GM12878 (cell line): Measurements from ENCODE around the gene PPP3CA. TPM values are rescaled to one million over a fixed set of nuclear protein-coding genes. Genes with fewer than 3 reads are reported as not detected.

Source experiments
- ATAC-seq: fragments of 200-7000 bp; cut with Tn5 transposase; 3 replicates; pipeline ENCODE4 v1.9.1; 2020; ENCODE audit warnings: mild to moderate bottlenecking, moderate library complexity
- BruUV-seq: library from RNA; stranded (reverse); fragments of 400-500 nt; replicated peaks from 2 replicates; lab custom pipeline; 2021; lab: Mats Ljungman, UMichigan
- CTCF ChIA-PET: fragments of 300-600 bp; sonication (Branson Sonifier 250); formaldehyde crosslinking; extraction: SDS; loops from one replicate; lab custom pipeline; 2021; ENCODE audit warnings: inconsistent platforms; lab: Yijun Ruan, JAX
- POLR2A ChIA-PET: fragments of 350-600 bp; formaldehyde crosslinking; extraction: SDS; loops from one replicate; lab custom pipeline; 2021; ENCODE audit warnings: inconsistent platforms; lab: Charles Lee
- RAD21 ChIA-PET: fragments of 300-600 bp; sonication (Branson Sonifier 250); formaldehyde crosslinking; loops from one replicate; lab custom pipeline; 2023; ENCODE audit warnings: antibody characterized with exemption; ENCODE audit not compliant: unreplicated experiment; lab: Charles Lee
- SMC1A ChIA-PET: fragments of 300-600 bp; sonication (Branson Sonifier 250); formaldehyde crosslinking; loops from one replicate; lab custom pipeline; 2023; ENCODE audit not compliant: unreplicated experiment, uncharacterized antibody; lab: Charles Lee
- DNase-seq: peaks from one replicate; pipeline ENCODE4 v3.0.0-alpha.2; 2011; ENCODE audit warnings: low read depth, low spot score
- FAIRE-seq: peaks from 3 replicates; lab custom pipeline; 2011; peaks lifted over from hg19 to GRCh38; lab: Jason Lieb, UNC
- H2AFZ ChIP-seq: 2 replicates; pipeline ENCODE4 v1.6.0; 2011; ENCODE audit warnings: low read depth, low read length, control low read depth; ENCODE audit not compliant: control insufficient read depth
- H3K27ac ChIP-seq: 2 replicates; pipeline ENCODE4 v1.5.1; 2011; ENCODE audit warnings: control low read depth; ENCODE audit not compliant: control insufficient read depth, insufficient read depth
- H3K27me3 ChIP-seq, 2 experiments: replicated peaks in 1 of 2; 2 replicates each; pipeline versions ENCODE4 v1.6.0 to v1.6.1; 2011; ENCODE audit warnings: low read length in 1 of 2; ENCODE audit not compliant: control insufficient read depth in 2 of 2, insufficient read depth in 2 of 2
- H3K36me3 ChIP-seq, 2 experiments: 2 replicates each; pipeline ENCODE4 v1.5.1; 2011; ENCODE audit warnings: low read length in 1 of 2; ENCODE audit not compliant: control insufficient read depth in 2 of 2, insufficient read depth in 2 of 2
- H3K4me1 ChIP-seq: 2 replicates; pipeline ENCODE4 v1.6.1; 2011; ENCODE audit warnings: mild to moderate bottlenecking, low read length, moderate library complexity, mixed read lengths; ENCODE audit not compliant: control insufficient read depth, insufficient read depth
- H3K4me2 ChIP-seq: 2 replicates; pipeline ENCODE4 v1.6.0; 2011; ENCODE audit warnings: control low read depth; ENCODE audit not compliant: control insufficient read depth, insufficient read depth
- H3K4me3 ChIP-seq: fragments of 200-600 bp; sonication (generic); 2 replicates; pipeline ENCODE4 v1.5.1; 2016
- H3K79me2 ChIP-seq: 2 replicates; pipeline ENCODE4 v1.6.0; 2011; ENCODE audit warnings: low read length; ENCODE audit not compliant: control insufficient read depth, insufficient read depth
- H3K9ac ChIP-seq: 2 replicates; pipeline ENCODE4 v1.8.0; 2011; ENCODE audit warnings: low read length, control low read depth, mixed read lengths; ENCODE audit not compliant: control insufficient read depth, insufficient read depth
- H3K9me3 ChIP-seq: replicated peaks from 3 replicates; pipeline ENCODE4 v1.5.1; 2011; ENCODE audit warnings: mild to moderate bottlenecking, low read length; ENCODE audit not compliant: control insufficient read depth, insufficient read depth
- H4K20me1 ChIP-seq: 2 replicates; pipeline ENCODE4 v1.6.0; 2011; ENCODE audit not compliant: control insufficient read depth, insufficient read depth
- CBX3 ChIP-seq: fragments of 200-600 bp; sonication (generic); IDR thresholded peaks from 2 replicates; pipeline ENCODE4 v1.6.1; 2016; ENCODE audit warnings: low read depth, borderline replicate concordance
- CREM ChIP-seq: IDR thresholded peaks from 2 replicates; pipeline ENCODE4 v1.6.1; 2014; ENCODE audit warnings: antibody characterized with exemption, low read depth
- JUND ChIP-seq: IDR thresholded peaks from 2 replicates; pipeline ENCODE4 v1.6.1; 2012; ENCODE audit warnings: low read depth, mild to moderate bottlenecking, low read length, improper control_type of control experiment, moderate library complexity
- MEF2B ChIP-seq: fragments of 450-650 bp; IDR thresholded peaks from 2 replicates; pipeline ENCODE4 v1.6.1; 2018; ENCODE audit warnings: mild to moderate bottlenecking, moderate library complexity; ENCODE audit not compliant: partially characterized antibody, poor library complexity, severe bottlenecking
- NFYA ChIP-seq: IDR thresholded peaks from 2 replicates; pipeline ENCODE4 v1.6.1; 2011; ENCODE audit warnings: low read depth, mild to moderate bottlenecking, low read length, improper control_type of control experiment, borderline replicate concordance
- PAX5 ChIP-seq: IDR thresholded peaks from 2 replicates; pipeline ENCODE4 v1.6.1; 2011; ENCODE audit warnings: low read depth, low read length, borderline replicate concordance
- PAX8 ChIP-seq: fragments of 450-650 bp; IDR thresholded peaks from 2 replicates; pipeline ENCODE4 v1.6.1; 2017; ENCODE audit warnings: mild to moderate bottlenecking, moderate library complexity
- POLR2A ChIP-seq: IDR thresholded peaks from 2 replicates; pipeline ENCODE4 v1.6.1; 2011; ENCODE audit warnings: low read depth, mild to moderate bottlenecking, low read length
- RAD51 ChIP-seq: fragments of 450-650 bp; IDR thresholded peaks from 2 replicates; pipeline ENCODE4 v1.6.1; 2016; ENCODE audit warnings: moderate library complexity, mild to moderate bottlenecking, inconsistent platforms
- SIX5 ChIP-seq: IDR thresholded peaks from 2 replicates; pipeline ENCODE4 v1.6.1; 2011; ENCODE audit warnings: mild to moderate bottlenecking, low read depth, low read length, moderate library complexity; ENCODE audit not compliant: severe bottlenecking
- SMARCA5 ChIP-seq: fragments of 450-650 bp; IDR thresholded peaks from 2 replicates; pipeline ENCODE4 v1.6.1; 2017; ENCODE audit warnings: mild to moderate bottlenecking
- SP1 ChIP-seq: IDR thresholded peaks from one replicate; pipeline ENCODE4 v1.6.1; 2011; ENCODE audit warnings: low read depth, low read length
- SPI1 ChIP-seq: IDR thresholded peaks from 2 replicates; pipeline ENCODE4 v1.6.1; 2011; ENCODE audit warnings: low read depth, mild to moderate bottlenecking, low read length, moderate library complexity, borderline replicate concordance; ENCODE audit not compliant: insufficient read depth
- ZZZ3 ChIP-seq: IDR thresholded peaks from 2 replicates; pipeline ENCODE4 v1.6.1; 2011; ENCODE audit warnings: low read depth; ENCODE audit not compliant: control insufficient read depth, insufficient read length
- WGBS: methylation state at CpG from one replicate; pipeline ENCODE4 v1.1.6; 2016; ENCODE audit warnings: low lambda C conversion rate; ENCODE audit not compliant: insufficient replicate concordance, insufficient coverage; ENCODE audit errors: missing lambda C conversion rate; 5-methylcytosine and 5-hydroxymethylcytosine counted together
- in situ Hi-C: fragments of 300-500 bp; cut with MboI; formaldehyde crosslinking; loops from 9 replicates; pipeline ENCODE4 v1.14.3; 2018; ENCODE audit warnings: mixed read lengths
- intact Hi-C: fragments of 100-400 bp; cut with micrococcal nuclease; formaldehyde crosslinking; loops from one replicate; pipeline ENCODE4 v1.14.2; 2022; ENCODE audit not compliant: unreplicated experiment
- polyA plus RNA-seq, 11 experiments: library from polyadenylated mRNA; depleted of rRNA in 4 of 11; unstranded in 6 of 11; stranded (reverse) in 5 of 11; fragments of >200 nt; fragmentation: Nextera tagmentation in 4 of 11; fragmentation: Illumina TruSeq in 1 of 11; extraction: Ambion mirVana in 4 of 11; extraction: Trizol in 1 of 11; gene quantifications; 1 replicate in 1 of 11; 2 replicates in 10 of 11; pipeline versions ENCODE4 v1.2.1 to v1.2.3, GENCODE V29; 2011 to 2016; ENCODE audit warnings: inconsistent platforms in 2 of 11, missing spikeins in 2 of 11, low read depth in 1 of 11
- total RNA-seq, 4 experiments: library from RNA; depleted of rRNA in 3 of 4; stranded (reverse); fragments of >200 nt in 3 of 4; fragmentation: Illumina TruSeq in 1 of 4; extraction: Trizol in 1 of 4; gene quantifications; 2 replicates each; pipeline versions ENCODE4 v1.2.1 to v1.2.3, GENCODE V29; 2013 to 2021
- TF ChIP-seq, protein P1 (sequence below): fragments of 450-650 bp; IDR thresholded peaks from 2 replicates; pipeline ENCODE4 v1.6.1; 2016; ENCODE audit warnings: mild to moderate bottlenecking
- TF ChIP-seq, protein P2 (sequence below): IDR thresholded peaks from 2 replicates; pipeline ENCODE4 v1.6.1; 2012; ENCODE audit warnings: low read depth, low read length, improper control_type of control experiment

PPP3CA gene
- total and polyA plus RNA-seq, 10 of the 15 experiments (the other 5 are each of a cell fraction or from before 2014, with no cell fraction given), result 0.33 to 9.0 (median 1.0) TPM

DNA sequence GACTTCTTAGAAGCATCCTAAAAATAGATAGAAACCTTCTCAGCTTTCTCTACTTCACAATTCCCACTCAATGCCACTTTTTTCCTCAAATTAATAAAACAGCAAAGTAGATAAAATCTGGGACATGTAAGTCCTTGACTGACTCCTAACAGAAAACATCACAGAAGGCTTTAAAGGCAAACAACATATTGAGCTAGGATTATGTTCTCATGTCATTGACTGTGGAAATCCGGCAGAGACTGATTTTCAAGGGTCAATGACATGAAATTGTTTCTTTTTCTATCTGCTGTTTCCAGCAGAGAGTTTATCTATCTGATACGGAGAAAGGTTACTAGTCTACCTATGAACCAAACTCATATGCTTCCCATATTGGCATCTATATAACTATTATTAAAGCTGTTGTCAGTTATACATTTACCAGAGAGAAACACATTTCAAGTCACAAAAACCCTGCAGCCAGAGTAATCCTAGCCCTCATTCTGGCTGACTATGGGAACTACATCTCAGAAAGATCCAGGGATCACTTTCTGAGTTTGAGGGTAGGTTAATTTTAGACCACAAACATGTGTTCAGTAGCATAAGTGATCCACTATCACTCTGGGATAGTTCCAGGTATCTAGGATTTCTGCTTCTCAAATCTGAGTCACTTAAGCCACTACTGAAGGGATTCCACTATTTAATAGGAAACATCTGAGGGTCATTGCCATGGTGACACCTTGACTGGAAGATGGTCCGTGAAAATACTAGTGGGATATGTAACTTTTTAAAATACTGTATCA lies 147.6 kb downstream of the PPP3CA start:
- CTCF ChIA-PET, result no interaction called here
- Histone ChIP-seq H3K27ac (no peak overlapping the region), H3K36me3 (no peaks in the 10 kb centered on the region), H4K20me1 (no peaks in the 10 kb centered on the region), H2AFZ (no peak overlapping the region), H3K4me3 (no peak overlapping the region), H3K4me2 (no peak overlapping the region), H3K9me3 (no peaks in the 10 kb centered on the region), H3K9ac (no peak overlapping the region), H3K4me1 (no peaks in the 10 kb centered on the region), H3K79me2 (no peaks in the 10 kb centered on the region), H3K27me3 (no peaks in the 10 kb centered on the region)
- ATAC-seq (no peak), DNase-seq (no peak), FAIRE-seq (no peak)
- TF ChIP-seq JUND (no peak), SP1 (no peak), PAX5 (no peak), RAD51 (no peak), SIX5 (no peak), CBX3 (no peak), NFYA (no peak), SMARCA5 (no peak), SPI1 (no peak), CREM (no peak), POLR2A (no peak), MEF2B (no peak), ZZZ3 (no peak), PAX8 (no peak)
- TF ChIP-seq, protein P1, sequence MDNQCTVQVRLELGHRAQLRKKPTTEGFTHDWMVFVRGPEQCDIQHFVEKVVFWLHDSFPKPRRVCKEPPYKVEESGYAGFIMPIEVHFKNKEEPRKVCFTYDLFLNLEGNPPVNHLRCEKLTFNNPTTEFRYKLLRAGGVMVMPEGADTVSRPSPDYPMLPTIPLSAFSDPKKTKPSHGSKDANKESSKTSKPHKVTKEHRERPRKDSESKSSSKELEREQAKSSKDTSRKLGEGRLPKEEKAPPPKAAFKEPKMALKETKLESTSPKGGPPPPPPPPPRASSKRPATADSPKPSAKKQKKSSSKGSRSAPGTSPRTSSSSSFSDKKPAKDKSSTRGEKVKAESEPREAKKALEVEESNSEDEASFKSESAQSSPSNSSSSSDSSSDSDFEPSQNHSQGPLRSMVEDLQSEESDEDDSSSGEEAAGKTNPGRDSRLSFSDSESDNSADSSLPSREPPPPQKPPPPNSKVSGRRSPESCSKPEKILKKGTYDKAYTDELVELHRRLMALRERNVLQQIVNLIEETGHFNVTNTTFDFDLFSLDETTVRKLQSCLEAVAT, result no peak
- TF ChIP-seq, protein P2, sequence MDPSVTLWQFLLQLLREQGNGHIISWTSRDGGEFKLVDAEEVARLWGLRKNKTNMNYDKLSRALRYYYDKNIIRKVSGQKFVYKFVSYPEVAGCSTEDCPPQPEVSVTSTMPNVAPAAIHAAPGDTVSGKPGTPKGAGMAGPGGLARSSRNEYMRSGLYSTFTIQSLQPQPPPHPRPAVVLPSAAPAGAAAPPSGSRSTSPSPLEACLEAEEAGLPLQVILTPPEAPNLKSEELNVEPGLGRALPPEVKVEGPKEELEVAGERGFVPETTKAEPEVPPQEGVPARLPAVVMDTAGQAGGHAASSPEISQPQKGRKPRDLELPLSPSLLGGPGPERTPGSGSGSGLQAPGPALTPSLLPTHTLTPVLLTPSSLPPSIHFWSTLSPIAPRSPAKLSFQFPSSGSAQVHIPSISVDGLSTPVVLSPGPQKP, result no peak
- RAD21 ChIA-PET, result interaction anchor here (1.0 kb wide), 1 partner anchor 25 kb away, joined by 3 read pairs; no protein-coding TSS in a partner anchor
- intact Hi-C loops, result no loop called here
- 97% methylated on average over 3 of the region's 3 CpGs for WGBS
- in situ Hi-C loops, result no loop called here
- SMC1A ChIA-PET, result interaction anchor here (1.2 kb wide), 1 partner anchor 25 kb away, joined by 3 read pairs; no protein-coding TSS in a partner anchor
- POLR2A ChIA-PET, result no interaction called here
- BruUV-seq, result no TSS peak
